ENCODE measurements around the gene BTNL2.

The BTNL2 gene

DNA sequence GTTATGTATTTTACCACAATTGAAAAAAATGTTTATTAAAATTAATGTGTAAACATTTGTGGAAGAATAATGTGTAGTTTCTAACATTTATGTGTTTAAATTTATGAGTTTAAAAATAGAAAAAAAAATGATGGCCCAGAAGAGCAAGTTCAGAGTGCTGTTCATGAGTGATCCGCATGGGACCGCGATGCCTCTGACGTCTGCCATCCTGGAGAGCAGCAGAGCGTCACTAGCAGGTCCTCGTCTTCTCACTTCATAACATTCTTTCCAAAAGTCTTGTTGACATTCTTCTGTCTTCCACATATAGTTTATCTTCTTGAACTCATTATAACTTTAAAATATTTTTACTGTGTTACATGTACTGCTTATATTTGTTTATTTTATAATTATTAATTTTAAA, 15.5 kb downstream of the BTNL2 start:
- Histone ChIP-seq H3K4me1 (ENCODE audit: control insufficient read depth, insufficient read depth, low read length, poor library complexity, severe bottlenecking) (no peaks in the 10 kb centered on the region), H3K4me3 (ENCODE audit: extremely low read depth, insufficient read depth, low read length, poor library complexity, severe bottlenecking) (no peak overlapping the region), H3K9me3 (ENCODE audit: control insufficient read depth, low read length) (no peaks in the 10 kb centered on the region), H3K36me3 (ENCODE audit: control insufficient read depth, insufficient read depth, low read length) (no peaks in the 10 kb centered on the region), H3K27ac (ENCODE audit: low read depth, low read length, severe bottlenecking) (no peak overlapping the region)
- WGBS, 2 experiments (ENCODE audit: insufficient coverage in 2 of 2), result 91 to 94% methylated on average over 6 of the region's 6 CpGs

DNA sequence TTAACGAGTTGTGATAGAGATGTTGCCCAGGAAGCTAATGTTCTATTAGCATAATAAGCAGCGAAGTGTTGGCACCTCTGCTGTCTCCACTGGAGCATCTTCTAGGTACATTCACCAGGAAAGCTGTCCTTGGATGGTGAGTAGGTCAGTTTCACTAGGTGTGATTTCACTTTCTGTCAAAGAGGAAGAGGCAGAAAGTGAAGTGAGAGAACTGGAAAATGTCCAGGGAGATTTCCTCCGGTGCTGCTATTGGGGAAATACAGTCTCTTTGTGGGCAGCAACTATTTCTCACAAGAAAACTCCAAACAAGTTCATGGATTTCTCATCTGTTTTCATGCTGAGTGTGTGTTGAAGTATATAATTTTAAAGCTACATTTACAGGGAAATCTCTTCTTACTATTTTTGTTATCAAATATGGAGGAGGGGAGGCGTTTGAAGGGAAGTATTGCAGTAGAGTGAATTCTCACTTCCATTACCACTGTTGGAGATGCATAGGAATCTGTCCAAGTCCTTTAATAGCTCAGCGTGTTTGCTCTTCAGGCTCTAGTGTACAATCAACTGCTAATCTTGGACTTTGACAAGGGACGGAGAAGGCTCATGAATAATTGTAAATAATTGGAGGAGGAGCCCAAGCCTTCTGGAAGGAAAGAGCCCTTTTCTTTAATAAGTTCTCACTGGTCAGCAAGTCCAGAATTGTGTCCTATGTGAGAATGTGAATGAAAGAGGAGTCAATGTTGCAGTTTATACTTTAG, 19.2 kb downstream of the BTNL2 start:
- H3K4me3 ChIP-seq (ENCODE audit: extremely low read depth, insufficient read depth, low read length, poor library complexity, severe bottlenecking), result no peak overlapping the region
- WGBS, 2 experiments (ENCODE audit: insufficient coverage in 2 of 2), result 78 to 86% methylated on average over 3 to 4 of the region's 6 CpGs
- H3K4me1 ChIP-seq (ENCODE audit: control insufficient read depth, insufficient read depth, low read length, poor library complexity, severe bottlenecking), result no peaks in the 10 kb centered on the region
- no peaks in the 10 kb centered on the region for H3K36me3 ChIP-seq (ENCODE audit: control insufficient read depth, insufficient read depth, low read length)
- H3K9me3 ChIP-seq (ENCODE audit: control insufficient read depth, low read length), result no peaks in the 10 kb centered on the region
- no peak overlapping the region for H3K27ac ChIP-seq (ENCODE audit: low read depth, low read length, severe bottlenecking)

GRCh38 chr6:32386040-32386439, 20.9 kb downstream of the BTNL2 start:
- no peaks in the 10 kb centered on the region for H3K9me3 ChIP-seq (ENCODE audit: control insufficient read depth, low read length)
- H3K4me1 ChIP-seq (ENCODE audit: control insufficient read depth, insufficient read depth, low read length, poor library complexity, severe bottlenecking), result no peaks in the 10 kb centered on the region
- no peaks in the 10 kb centered on the region for H3K36me3 ChIP-seq (ENCODE audit: control insufficient read depth, insufficient read depth, low read length)
- no peak overlapping the region for H3K27ac ChIP-seq (ENCODE audit: low read depth, low read length, severe bottlenecking)
- H3K4me3 ChIP-seq (ENCODE audit: extremely low read depth, insufficient read depth, low read length, poor library complexity, severe bottlenecking), result no peak overlapping the region
- no CpG with 5 or more reads among the region's 1 CpG for WGBS, 2 experiments (ENCODE audit: insufficient coverage in 2 of 2)

GRCh38 chr6:32382757-32383420, 24.1 kb downstream of the BTNL2 start:
- Histone ChIP-seq H3K4me1 (ENCODE audit: control insufficient read depth, insufficient read depth, low read length, poor library complexity, severe bottlenecking) (no peaks in the 10 kb centered on the region), H3K4me3 (ENCODE audit: extremely low read depth, insufficient read depth, low read length, poor library complexity, severe bottlenecking) (no peak overlapping the region), H3K9me3 (ENCODE audit: control insufficient read depth, low read length) (no peaks in the 10 kb centered on the region), H3K36me3 (ENCODE audit: control insufficient read depth, insufficient read depth, low read length) (no peaks in the 10 kb centered on the region), H3K27ac (ENCODE audit: low read depth, low read length, severe bottlenecking) (no peak overlapping the region)
- no CpG with 5 or more reads among the region's 1 CpG for WGBS, 2 experiments (ENCODE audit: insufficient coverage in 2 of 2)

- Histone ChIP-seq H3K27ac (ENCODE audit: low read depth, low read length, severe bottlenecking) (no peak overlapping the region), H3K4me3 (ENCODE audit: extremely low read depth, insufficient read depth, low read length, poor library complexity, severe bottlenecking) (no peak overlapping the region), H3K36me3 (ENCODE audit: control insufficient read depth, insufficient read depth, low read length) (no peaks in the 10 kb centered on the region), H3K4me1 (ENCODE audit: control insufficient read depth, insufficient read depth, low read length, poor library complexity, severe bottlenecking) (no peaks in the 10 kb centered on the region), H3K9me3 (ENCODE audit: control insufficient read depth, low read length) (no peaks in the 10 kb centered on the region)
- 0 to 100% methylated on average over 1 of the region's 2 CpGs for WGBS, 2 experiments (ENCODE audit: insufficient coverage in 2 of 2)
Observed at GRCh38 chr6:32379545-32379944, 27.4 kb downstream of the BTNL2 start.

GRCh38 chr6:32375739-32376529, 31.0 kb downstream of the BTNL2 start:
- no peak overlapping the region for H3K4me3 ChIP-seq (ENCODE audit: extremely low read depth, insufficient read depth, low read length, poor library complexity, severe bottlenecking)
- peaks cover 4% of the 10 kb centered on the region for H3K4me1 ChIP-seq (ENCODE audit: control insufficient read depth, insufficient read depth, low read length, poor library complexity, severe bottlenecking)
- H3K9me3 ChIP-seq (ENCODE audit: control insufficient read depth, low read length), result no peaks in the 10 kb centered on the region
- 77 to 97% methylated on average over 6 to 7 of the region's 7 CpGs for WGBS, 2 experiments (ENCODE audit: insufficient coverage in 2 of 2)
- H3K36me3 ChIP-seq (ENCODE audit: control insufficient read depth, insufficient read depth, low read length), result no peaks in the 10 kb centered on the region
- H3K27ac ChIP-seq (ENCODE audit: low read depth, low read length, severe bottlenecking), result no peak overlapping the region

DNA sequence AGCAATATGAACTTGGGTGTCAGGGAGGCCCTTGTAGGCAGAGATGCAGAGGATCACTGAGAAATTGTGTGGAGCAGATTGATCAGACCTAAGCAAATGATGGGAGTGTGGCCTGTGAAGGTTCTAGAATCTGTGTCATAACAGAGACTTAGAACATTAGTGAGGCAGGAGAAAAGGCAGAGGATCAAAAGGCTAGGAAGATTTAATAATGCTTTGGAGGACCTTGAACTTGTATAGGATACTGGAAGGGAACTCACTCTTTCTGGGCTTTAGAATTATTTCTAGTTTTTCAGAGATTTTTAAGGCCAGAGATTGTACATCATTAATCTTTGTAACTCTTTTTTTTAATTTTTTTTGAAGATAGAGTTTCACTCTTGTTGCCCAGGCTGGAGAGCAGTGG, 35.2 kb downstream of the BTNL2 start, which contains the start of gene TSBP1:
Gene TSBP1 (minus strand): TSS at position 101 of the 400 bp plus-strand sequence. CDS start 197 bp downstream, outside the sequence.
- H3K4me3 ChIP-seq (ENCODE audit: extremely low read depth, insufficient read depth, low read length, poor library complexity, severe bottlenecking), result no peak within 1 kb of the TSS
- no peaks in the 10 kb centered on the region for H3K36me3 ChIP-seq (ENCODE audit: control insufficient read depth, insufficient read depth, low read length)
- H3K4me1 ChIP-seq (ENCODE audit: control insufficient read depth, insufficient read depth, low read length, poor library complexity, severe bottlenecking), result peaks cover 4% of the 10 kb centered on the region
- H3K9me3 ChIP-seq (ENCODE audit: control insufficient read depth, low read length), result no peaks in the 10 kb centered on the region
- peak within 1 kb of the TSS; percentile 34 for H3K27ac ChIP-seq (ENCODE audit: low read depth, low read length, severe bottlenecking)

DNA sequence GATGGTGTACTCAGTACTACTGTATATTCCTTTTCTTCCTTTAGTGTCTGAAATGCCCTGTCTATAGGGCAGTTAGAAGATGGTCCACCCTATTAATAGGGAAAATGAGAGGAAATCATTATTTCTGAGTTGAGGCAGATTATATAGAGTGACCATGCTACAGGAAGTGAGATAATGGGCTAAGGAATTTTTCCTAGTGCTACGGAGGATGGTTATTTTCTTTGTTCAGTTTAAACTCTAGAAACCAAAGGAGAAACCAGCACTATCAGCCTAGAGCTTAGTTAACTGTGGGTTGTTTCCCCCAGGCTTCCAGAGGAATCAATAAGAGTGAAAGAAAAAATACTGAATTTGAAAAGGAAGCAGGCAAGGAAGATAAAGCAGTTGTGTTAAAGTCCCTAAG, 35.8 kb downstream of the BTNL2 start:
- Histone ChIP-seq H3K4me1 (ENCODE audit: control insufficient read depth, insufficient read depth, low read length, poor library complexity, severe bottlenecking) (peaks cover 4% of the 10 kb centered on the region), H3K4me3 (ENCODE audit: extremely low read depth, insufficient read depth, low read length, poor library complexity, severe bottlenecking) (no peak overlapping the region), H3K9me3 (ENCODE audit: control insufficient read depth, low read length) (no peaks in the 10 kb centered on the region), H3K36me3 (ENCODE audit: control insufficient read depth, insufficient read depth, low read length) (no peaks in the 10 kb centered on the region), H3K27ac (ENCODE audit: low read depth, low read length, severe bottlenecking) (peak overlapping the region; percentile 34)
- WGBS, 2 experiments (ENCODE audit: insufficient coverage in 2 of 2), result no CpG with 5 or more reads among the region's 1 CpG

DNA sequence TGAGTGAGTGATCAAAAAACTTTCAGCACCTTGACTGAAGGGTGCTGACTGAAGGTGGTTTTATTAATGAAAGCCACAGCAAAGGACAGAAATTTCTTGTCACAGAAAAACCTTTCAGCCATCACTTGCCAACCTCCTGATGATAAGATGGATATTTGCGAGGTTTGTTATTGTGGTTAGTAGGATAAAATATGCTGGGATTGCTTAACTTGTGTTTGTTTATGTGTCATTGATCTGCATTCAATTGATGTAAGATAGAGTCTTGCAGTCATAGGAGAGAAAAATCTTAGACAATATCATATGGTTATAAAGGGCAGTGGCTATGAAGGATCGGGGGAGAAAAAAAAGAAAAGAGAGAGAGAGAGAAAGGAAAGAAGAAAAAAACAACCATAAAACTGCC, 36.5 kb downstream of the BTNL2 start:
- Histone ChIP-seq H3K9me3 (ENCODE audit: control insufficient read depth, low read length) (no peaks in the 10 kb centered on the region), H3K27ac (ENCODE audit: low read depth, low read length, severe bottlenecking) (no peak overlapping the region), H3K4me1 (ENCODE audit: control insufficient read depth, insufficient read depth, low read length, poor library complexity, severe bottlenecking) (peaks cover 4% of the 10 kb centered on the region), H3K4me3 (ENCODE audit: extremely low read depth, insufficient read depth, low read length, poor library complexity, severe bottlenecking) (no peak overlapping the region), H3K36me3 (ENCODE audit: control insufficient read depth, insufficient read depth, low read length) (no peaks in the 10 kb centered on the region)
- WGBS, 2 experiments (ENCODE audit: insufficient coverage in 2 of 2), result 80% methylated on average over 1 of the region's 2 CpGs; no CpG with 5 or more reads in 1 of the 2 experiments

DNA sequence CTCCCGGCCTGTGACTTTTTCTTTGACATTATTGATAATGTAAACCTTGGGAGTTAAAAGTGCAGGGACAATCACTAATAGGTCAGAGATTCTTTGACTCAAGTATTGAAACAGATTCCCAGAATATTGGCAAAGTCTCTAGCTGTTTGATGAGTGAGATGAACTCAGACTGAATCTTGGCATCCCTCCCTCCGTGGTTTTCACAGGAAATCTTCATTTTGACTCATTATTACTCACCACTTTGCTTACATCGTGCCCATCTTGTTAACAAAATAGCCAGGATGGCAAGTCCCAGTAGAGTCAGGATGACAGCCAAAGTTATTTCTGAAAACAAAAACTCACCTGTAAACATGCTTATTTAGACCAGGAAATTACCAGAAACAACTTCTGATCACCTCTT, 37.3 kb downstream of the BTNL2 start:
- Histone ChIP-seq H3K4me1 (ENCODE audit: control insufficient read depth, insufficient read depth, low read length, poor library complexity, severe bottlenecking) (peaks cover 4% of the 10 kb centered on the region), H3K27ac (ENCODE audit: low read depth, low read length, severe bottlenecking) (no peak overlapping the region), H3K36me3 (ENCODE audit: control insufficient read depth, insufficient read depth, low read length) (no peaks in the 10 kb centered on the region), H3K9me3 (ENCODE audit: control insufficient read depth, low read length) (no peaks in the 10 kb centered on the region), H3K4me3 (ENCODE audit: extremely low read depth, insufficient read depth, low read length, poor library complexity, severe bottlenecking) (no peak overlapping the region)
- WGBS, 2 experiments (ENCODE audit: insufficient coverage in 2 of 2), result 60 to 71% methylated on average over 1 to 3 of the region's 3 CpGs

Data from mesodermal cell (in vitro differentiated cells).